GM18519 (cell line): ENCODE results near the gene STARD9.
"Not testable (repeated sequence)": the region's sequence is repeated elsewhere in the genome, so short reads cannot be mapped to it uniquely, and the experiment has no call there.

Experiments
- ATAC-seq: cut with Tn5 transposase; IDR thresholded peaks from one replicate; pipeline ENCODE4 v1.9.1; 2021; ENCODE audit warnings: mild to moderate bottlenecking, moderate library complexity; ENCODE audit not compliant: unreplicated experiment, low FRiP score

The STARD9 gene

DNA sequence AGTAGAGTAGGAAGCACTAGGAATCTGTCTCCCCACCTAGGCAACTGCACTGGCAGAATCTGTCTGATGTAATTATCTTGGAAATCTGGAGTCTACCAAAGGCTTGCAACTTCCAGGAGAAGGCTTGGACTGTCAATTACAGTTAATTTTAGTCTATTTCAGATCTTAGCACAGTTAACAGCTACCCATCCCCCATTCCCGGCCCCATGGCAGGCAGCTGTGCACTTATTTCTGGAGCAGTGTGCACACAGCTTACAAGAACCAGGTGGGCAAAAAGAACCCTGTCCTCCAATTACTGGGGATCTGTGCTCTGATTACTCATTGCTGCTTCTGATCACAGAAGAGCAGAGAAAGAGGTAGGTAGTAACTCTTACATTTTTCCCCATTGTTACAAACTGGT, 173.9 kb downstream of the STARD9 start:
- ATAC-seq: no peak

GRCh38 chr15:42750306-42750705, 174.9 kb downstream of the STARD9 start:
- ATAC-seq: no peak

DNA sequence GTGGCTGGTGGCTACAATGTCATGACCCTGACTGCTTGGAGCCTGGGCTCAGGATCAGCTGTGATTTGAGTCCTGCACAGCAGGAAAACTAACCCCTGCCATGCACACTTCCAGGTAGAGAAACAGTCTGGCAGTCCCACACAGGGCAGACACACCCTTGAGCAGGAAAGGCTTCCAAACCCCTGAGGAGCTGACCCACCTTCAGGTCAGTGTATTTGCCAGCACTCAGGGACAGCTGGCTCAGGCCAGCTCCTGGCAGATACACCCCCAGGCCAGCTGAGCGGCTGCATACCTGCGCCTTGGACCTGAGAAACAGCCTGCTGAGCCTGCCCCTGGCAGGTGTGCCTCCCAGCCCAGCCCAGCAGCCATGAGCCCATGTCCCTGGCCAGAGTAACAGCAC, 183.7 kb downstream of the STARD9 start:
- no peak for ATAC-seq

DNA sequence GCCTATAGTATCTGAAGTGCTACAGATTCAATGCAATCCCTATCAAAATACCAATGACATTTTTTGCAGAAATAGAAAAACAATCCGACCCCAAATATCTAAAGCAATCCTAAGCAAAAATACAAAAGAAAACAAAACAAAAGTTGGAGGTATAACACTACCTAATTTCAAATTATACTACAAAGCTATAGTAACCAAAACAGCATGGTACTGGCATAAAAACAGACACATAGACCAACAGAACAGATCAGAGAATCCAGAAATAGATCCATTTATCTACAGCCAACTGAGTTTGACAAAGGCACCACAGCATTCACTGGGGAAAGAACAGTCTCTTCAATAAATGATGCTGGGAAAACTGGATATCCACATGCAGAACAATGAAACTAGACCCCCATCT, 185.4 kb downstream of the STARD9 start:
- no peak for ATAC-seq

DNA sequence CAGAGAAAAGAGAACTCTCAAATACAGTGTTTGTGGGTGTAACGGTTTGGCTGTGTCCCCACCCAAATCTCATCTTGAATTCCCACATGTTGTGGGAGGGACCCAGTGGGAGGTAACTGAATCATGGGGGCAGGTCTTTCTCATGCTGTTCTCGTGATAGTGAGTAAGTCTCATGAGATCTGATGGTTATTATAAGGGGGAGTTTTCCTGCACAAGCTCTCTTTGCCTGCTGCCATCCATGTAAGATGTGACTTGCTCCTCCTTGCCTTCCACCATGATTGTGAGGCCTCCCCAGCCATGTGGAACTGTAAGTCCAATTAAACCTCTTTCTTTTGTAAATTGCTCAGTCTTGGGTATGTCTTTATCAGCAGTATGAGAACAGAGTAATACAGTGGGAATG, 186.4 kb downstream of the STARD9 start:
- not testable (repeated sequence) for ATAC-seq

DNA sequence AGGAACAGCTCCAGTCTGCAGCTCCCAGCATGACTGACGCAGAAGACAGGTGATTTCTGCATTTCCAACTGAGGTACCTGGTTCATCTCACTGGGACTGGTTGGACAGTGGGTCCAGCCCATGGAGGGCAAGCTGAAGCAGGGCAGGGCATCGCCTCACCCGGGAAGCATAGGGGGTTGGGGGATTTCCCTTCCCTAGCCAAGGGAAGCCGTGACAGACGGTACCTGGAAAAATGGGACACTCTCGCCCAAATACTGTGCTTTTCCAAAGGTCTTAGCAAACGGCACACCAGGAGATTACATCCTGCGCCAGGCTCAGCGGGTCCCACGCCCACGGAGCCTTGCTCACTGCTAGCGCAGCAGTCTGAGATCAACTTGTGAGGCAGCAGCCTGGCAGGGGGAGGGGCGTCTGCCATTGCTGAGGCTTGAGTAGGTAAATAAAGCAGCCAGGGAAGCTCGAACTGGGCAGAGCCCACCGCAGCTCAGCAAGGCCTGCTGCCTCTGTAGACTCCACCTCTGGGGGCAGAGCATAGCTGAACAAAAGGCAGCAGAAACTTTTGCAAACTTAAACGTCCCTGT, 188.8 kb downstream of the STARD9 start:
- not testable (repeated sequence) for ATAC-seq

DNA sequence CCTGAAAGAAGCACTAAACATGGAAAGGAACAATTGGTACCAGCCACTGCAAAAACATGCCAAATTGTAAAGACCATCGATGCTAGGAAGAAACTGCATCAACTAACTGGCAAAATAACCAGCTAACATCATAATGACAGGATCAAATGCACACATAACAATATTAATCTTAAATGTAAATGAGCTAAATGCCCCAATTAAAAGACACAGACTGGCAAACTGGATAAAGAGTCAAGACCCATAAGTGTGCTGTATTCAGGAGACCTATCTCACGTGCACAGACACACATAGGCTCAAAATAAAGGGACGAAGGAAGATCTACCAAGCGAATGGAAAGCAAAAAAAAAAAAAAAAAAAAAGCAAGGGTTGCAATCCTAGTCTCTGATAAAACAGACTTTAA, 190.7 kb downstream of the STARD9 start:
- ATAC-seq: not testable (repeated sequence)
